ENCODE results near the gene D2HGDH. TPM values are rescaled to one million over a fixed set of nuclear protein-coding genes. Genes with fewer than 3 reads are reported as not detected.

Gene D2HGDH
- total RNA-seq, 4 donors from 2014 or later: 16.9 to 33.4 (median 23.6) TPM

DNA sequence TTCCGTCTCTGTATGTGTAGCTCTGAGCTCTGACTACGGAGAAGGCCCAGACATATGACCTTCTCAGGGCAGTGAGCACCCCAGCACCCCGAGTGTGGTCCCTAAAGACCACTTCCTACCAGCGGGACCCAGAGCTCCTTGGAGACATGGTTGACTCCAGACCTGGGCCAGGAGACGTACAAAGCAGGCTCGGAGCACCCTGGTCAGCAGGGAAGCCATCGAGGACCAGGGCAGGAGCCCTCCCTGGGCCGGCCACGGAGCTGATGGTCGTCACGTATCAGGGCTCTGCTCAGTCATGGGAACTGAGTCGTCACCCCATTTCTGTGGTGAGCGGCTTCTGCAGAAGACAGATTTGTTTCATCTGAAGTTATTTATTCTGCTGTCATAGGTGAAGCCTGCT lies 61.8 kb downstream of the D2HGDH start:
- Histone ChIP-seq H3K9me3 (no peaks in the 10 kb centered on the region), H3K4me3 (no peak overlapping the region), H3K27me3 (peaks cover 0 to 15% (median 0%) of the 10 kb centered on the region in 4 donors), H3K4me1 (no peaks in the 10 kb centered on the region), H3K36me3 (no peaks in the 10 kb centered on the region), H3K27ac (no peak overlapping the region)
- TF ChIP-seq, protein P1, sequence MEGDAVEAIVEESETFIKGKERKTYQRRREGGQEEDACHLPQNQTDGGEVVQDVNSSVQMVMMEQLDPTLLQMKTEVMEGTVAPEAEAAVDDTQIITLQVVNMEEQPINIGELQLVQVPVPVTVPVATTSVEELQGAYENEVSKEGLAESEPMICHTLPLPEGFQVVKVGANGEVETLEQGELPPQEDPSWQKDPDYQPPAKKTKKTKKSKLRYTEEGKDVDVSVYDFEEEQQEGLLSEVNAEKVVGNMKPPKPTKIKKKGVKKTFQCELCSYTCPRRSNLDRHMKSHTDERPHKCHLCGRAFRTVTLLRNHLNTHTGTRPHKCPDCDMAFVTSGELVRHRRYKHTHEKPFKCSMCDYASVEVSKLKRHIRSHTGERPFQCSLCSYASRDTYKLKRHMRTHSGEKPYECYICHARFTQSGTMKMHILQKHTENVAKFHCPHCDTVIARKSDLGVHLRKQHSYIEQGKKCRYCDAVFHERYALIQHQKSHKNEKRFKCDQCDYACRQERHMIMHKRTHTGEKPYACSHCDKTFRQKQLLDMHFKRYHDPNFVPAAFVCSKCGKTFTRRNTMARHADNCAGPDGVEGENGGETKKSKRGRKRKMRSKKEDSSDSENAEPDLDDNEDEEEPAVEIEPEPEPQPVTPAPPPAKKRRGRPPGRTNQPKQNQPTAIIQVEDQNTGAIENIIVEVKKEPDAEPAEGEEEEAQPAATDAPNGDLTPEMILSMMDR (IDR thresholded peaks at IDR 0.05): no peak
- no peak for TF ChIP-seq POLR2A (IDR thresholded peaks at IDR 0.05)
- intact Hi-C loops (cut with DNase I): no loop called here
- WGBS, 2 donors: 93 to 100% methylated on average over 1 to 2 of the region's 13 CpGs
- no peak for DNase-seq

DNA sequence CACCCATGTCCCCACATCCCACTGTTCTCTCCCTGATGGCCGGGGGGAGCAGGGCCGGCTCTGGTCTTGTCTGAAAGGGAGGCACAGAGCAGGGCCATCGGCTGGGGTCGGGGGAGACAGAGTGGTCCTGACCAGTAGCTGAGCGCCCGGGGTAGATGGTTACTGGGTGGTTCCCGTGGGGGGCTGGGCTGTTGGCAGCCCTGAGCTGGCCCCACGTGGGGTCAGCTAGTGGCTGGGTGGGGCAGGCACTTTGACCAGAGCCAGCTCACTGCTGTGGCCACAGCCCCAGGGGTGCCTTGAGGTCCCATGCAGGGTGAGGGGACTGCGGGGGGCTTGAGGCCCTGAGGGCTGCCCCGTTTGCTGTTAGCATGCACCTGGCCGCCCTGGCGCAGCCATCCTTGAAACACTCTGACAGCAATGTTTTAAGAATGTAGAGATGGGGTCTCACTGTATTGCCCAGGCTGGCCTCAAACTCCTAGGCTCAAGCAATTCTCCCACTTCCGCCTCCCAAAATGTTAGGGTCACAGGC lies 62.2 kb downstream of the D2HGDH start:
- TF ChIP-seq, protein P1 (IDR thresholded peaks at IDR 0.05): no peak
- TF ChIP-seq POLR2A (IDR thresholded peaks at IDR 0.05): no peak
- no peaks in the 10 kb centered on the region for H3K36me3 ChIP-seq
- no peak overlapping the region for H3K4me3 ChIP-seq
- intact Hi-C loops (cut with DNase I): no loop called here
- peaks cover 0 to 16% (median 0%) of the 10 kb centered on the region in 4 donors for H3K27me3 ChIP-seq
- WGBS, 2 donors: 83 to 93% methylated on average over 1 to 3 of the region's 13 CpGs
- H3K9me3 ChIP-seq: no peaks in the 10 kb centered on the region
- no peak for DNase-seq
- H3K4me1 ChIP-seq: no peaks in the 10 kb centered on the region
- H3K27ac ChIP-seq: no peak overlapping the region

DNA sequence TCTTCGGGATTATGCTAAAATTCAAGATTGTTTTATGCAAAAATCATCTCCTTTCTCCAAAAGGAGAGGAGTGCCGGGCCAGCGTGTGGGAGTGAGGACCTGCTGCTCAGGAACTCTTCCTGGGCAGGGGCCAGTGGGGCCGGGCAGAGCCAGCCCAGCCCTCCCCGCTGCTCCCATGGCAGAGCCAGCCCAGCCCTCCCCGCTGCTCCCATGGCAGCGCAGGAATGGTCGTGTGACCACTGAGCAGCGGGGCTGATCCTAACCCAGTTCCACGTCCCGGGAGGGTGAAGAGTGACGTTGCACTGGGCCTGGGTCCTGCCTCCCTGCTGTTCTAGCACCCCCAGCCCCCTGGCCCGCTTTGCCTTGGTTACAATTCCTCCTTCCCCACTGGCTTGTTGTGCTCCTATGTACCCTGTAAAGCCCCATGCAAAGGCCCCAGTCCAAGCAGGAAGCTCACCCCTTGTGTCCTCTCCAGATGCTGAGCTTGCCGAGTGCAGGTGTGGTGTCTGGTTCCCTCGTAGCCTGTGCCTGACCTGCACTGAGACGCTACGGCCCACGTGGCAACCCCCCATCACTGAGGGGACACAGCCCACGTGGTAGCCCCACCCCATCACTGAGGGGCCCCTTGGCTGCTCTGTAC lies 63.1 kb downstream of the D2HGDH start:
- no peaks in the 10 kb centered on the region for H3K36me3 ChIP-seq
- intact Hi-C loops (cut with DNase I): no loop called here
- no peak overlapping the region for H3K27ac ChIP-seq
- TF ChIP-seq, protein P1 (IDR thresholded peaks at IDR 0.05): no peak
- no peak for TF ChIP-seq POLR2A (IDR thresholded peaks at IDR 0.05)
- no peak for DNase-seq
- no peak overlapping the region for H3K4me3 ChIP-seq
- 49 to 81% methylated on average over 2 to 9 of the region's 19 CpGs for WGBS, 2 donors
- no peaks in the 10 kb centered on the region for H3K4me1 ChIP-seq
- H3K9me3 ChIP-seq: no peaks in the 10 kb centered on the region
- peaks cover 0 to 25% (median 0%) of the 10 kb centered on the region in 4 donors for H3K27me3 ChIP-seq

DNA sequence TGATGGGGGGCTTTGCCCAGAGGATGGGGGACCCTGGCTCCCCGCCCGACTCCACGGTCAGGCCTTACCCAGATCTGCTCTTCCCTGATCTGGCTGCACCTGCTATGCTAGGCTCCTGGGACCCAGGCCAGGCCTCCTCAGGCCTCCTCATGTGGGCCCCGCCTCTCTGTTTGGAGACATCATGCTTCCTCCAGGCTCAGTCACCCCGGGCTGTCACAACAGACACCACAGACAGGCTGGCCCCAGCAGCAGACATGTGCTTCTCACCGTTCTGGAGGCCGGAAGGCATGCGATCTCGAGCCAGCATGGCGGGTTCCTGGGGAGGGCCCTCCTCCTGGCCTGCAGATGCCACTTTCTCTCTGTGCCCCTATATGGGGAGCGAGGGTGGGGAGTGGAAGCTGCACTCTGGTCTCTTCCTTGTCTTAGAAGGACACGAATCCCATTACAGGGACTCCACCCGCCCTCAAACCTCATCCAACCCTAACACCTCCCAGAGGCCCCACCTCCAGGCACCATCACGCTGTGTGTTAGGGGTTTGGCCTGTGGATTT lies 63.7 kb downstream of the D2HGDH start:
- intact Hi-C loops (cut with DNase I): no loop called here
- Histone ChIP-seq H3K27ac (no peak overlapping the region), H3K4me1 (peaks cover 2 to 4% (median 2%) of the 10 kb centered on the region in 3 donors), H3K36me3 (no peaks in the 10 kb centered on the region), H3K27me3 (peaks cover 0 to 31% (median 1%) of the 10 kb centered on the region in 4 donors), H3K4me3 (no peak overlapping the region), H3K9me3 (no peaks in the 10 kb centered on the region)
- no peak for TF ChIP-seq POLR2A (IDR thresholded peaks at IDR 0.05)
- TF ChIP-seq, protein P1 (IDR thresholded peaks at IDR 0.05): no peak
- 78 to 82% methylated on average over 9 of the region's 14 CpGs for WGBS, 2 donors
- DNase-seq: no peak
